ENCODE measurements around the gene DPYSL5. TPM values are rescaled to one million over a fixed set of nuclear protein-coding genes. Genes with fewer than 3 reads are reported as not detected.

DPYSL5 gene
- total RNA-seq, 1 donor from 2014 or later, result 2.9 TPM

DNA sequence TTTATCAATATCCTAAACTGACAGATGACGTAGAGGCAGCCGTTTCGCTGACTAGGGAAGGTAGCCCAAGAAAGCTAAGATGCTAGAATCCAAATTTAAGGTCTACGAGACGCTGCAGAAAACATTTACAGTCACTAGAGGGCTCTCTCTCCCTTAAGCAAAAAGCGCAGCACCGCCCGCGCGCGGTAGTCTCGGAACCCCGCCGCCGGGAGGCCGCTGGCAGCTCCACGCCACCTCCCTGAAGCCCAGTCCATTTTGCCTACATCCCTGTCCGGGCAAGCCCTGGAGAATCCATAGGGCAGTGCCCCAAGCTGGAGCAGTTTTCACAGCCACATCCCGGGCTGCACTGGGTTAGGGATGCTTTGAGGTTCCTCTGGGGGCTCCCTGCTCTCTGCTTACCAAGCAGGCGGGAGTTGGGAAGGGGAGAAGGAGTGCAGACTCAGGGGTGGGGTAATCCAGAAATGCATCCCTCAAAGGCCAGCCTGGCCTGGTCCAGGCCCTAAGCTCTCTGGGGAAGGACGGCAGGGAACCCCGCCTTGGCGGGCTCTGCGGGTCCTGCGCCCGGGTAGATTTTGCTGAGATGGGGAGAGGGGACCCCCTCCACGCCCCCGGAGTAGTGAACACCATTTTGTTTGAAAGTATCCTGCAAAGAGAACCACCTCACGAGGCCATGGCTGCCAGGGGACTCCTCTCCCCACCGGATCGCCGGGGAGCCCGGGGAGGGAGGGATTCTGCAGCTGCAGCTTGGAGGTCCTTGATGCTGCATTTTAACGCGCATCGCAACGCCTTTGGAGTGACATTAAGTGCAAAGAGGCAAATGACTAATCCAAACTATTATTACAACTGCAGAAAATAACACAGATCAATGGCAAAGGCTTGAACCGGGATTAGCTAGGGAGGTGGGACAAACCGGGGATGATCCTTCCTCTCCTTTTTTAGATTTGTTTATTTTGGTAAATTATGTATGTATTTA lies 1.3 kb upstream of the DPYSL5 start:
- H3K9ac ChIP-seq (ENCODE audit: low read length), result no peak overlapping the region
- H3K4me3 ChIP-seq (ENCODE audit: insufficient read depth, low read depth, low read length), result no peak overlapping the region
- peaks cover 7% of the 10 kb centered on the region for H3K4me1 ChIP-seq (ENCODE audit: insufficient read depth, low read length)
- peak overlapping the region; percentile 57 for H2AFZ ChIP-seq (ENCODE audit: low read depth, low read length)
- TF ChIP-seq, protein P1, sequence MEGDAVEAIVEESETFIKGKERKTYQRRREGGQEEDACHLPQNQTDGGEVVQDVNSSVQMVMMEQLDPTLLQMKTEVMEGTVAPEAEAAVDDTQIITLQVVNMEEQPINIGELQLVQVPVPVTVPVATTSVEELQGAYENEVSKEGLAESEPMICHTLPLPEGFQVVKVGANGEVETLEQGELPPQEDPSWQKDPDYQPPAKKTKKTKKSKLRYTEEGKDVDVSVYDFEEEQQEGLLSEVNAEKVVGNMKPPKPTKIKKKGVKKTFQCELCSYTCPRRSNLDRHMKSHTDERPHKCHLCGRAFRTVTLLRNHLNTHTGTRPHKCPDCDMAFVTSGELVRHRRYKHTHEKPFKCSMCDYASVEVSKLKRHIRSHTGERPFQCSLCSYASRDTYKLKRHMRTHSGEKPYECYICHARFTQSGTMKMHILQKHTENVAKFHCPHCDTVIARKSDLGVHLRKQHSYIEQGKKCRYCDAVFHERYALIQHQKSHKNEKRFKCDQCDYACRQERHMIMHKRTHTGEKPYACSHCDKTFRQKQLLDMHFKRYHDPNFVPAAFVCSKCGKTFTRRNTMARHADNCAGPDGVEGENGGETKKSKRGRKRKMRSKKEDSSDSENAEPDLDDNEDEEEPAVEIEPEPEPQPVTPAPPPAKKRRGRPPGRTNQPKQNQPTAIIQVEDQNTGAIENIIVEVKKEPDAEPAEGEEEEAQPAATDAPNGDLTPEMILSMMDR (IDR thresholded peaks at IDR 0.05; ENCODE audit: insufficient read depth, low read depth, low read length), result peak; percentile 75
- peak; percentile 36 for TF ChIP-seq EZH2 (IDR thresholded peaks at IDR 0.05; ENCODE audit: insufficient read depth, low read length)
- H3K9me3 ChIP-seq (ENCODE audit: insufficient read depth, low read depth, low read length), result peaks cover 2% of the 10 kb centered on the region
- Mint-ChIP-seq H3K36me3 (ENCODE audit: low read depth, unreplicated experiment) (no peaks in the 10 kb centered on the region), H3K27ac (ENCODE audit: unreplicated experiment) (no peak overlapping the region), H3K4me3 (ENCODE audit: unreplicated experiment) (peak overlapping the region; percentile 72), H3K27me3 (ENCODE audit: low read depth, unreplicated experiment) (peaks cover 54% of the 10 kb centered on the region), H3K4me1 (ENCODE audit: low read depth, unreplicated experiment) (no peaks in the 10 kb centered on the region), H3K9me3 (ENCODE audit: unreplicated experiment) (no peaks in the 10 kb centered on the region)
- peaks cover 57% of the 10 kb centered on the region for H3K27me3 ChIP-seq (ENCODE audit: insufficient read depth, low read length)
- no peaks in the 10 kb centered on the region for H3K79me2 ChIP-seq (ENCODE audit: insufficient read depth, low read length)
- DNase-seq (ENCODE audit: low read depth) (peak; percentile 31), FAIRE-seq (no peak)
- no peaks in the 10 kb centered on the region for H4K20me1 ChIP-seq (ENCODE audit: insufficient read depth, low read length)
- no peaks in the 10 kb centered on the region for H3K36me3 ChIP-seq (ENCODE audit: insufficient read depth, low read length)
- H3K27ac ChIP-seq (ENCODE audit: low read depth, low read length), result no peak overlapping the region
- H3K4me2 ChIP-seq (ENCODE audit: low read length), result peak overlapping the region; percentile 74

DNA sequence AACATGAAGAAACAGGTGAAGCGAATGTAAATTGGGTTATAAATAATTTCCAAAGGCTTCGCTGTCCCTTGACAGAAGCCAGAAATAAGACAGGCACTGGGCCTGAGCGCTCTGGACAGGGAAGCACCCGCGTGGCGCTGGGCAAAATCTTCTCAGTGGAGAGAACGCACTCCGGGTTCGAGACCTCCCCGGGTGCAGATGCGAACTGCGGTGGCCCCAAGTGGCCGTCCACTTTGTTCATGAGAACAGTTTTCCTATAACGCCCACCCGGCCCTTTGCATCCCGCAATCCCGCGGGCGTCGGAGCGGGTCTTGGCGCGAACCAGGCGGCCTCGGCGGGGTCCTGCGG lies 651 bp upstream of the DPYSL5 start:
- H3K9ac ChIP-seq (ENCODE audit: low read length), result no peak overlapping the region
- no peaks in the 10 kb centered on the region for H3K9me3 Mint-ChIP-seq (ENCODE audit: unreplicated experiment)
- H3K36me3 ChIP-seq (ENCODE audit: insufficient read depth, low read length), result no peaks in the 10 kb centered on the region
- TF ChIP-seq, protein P1 (IDR thresholded peaks at IDR 0.05; ENCODE audit: insufficient read depth, low read depth, low read length), result no peak
- TF ChIP-seq EZH2 (IDR thresholded peaks at IDR 0.05; ENCODE audit: insufficient read depth, low read length), result peak; percentile 2
- H3K4me3 ChIP-seq (ENCODE audit: insufficient read depth, low read depth, low read length), result no peak overlapping the region
- H3K79me2 ChIP-seq (ENCODE audit: insufficient read depth, low read length), result no peaks in the 10 kb centered on the region
- no peaks in the 10 kb centered on the region for H3K4me1 Mint-ChIP-seq (ENCODE audit: low read depth, unreplicated experiment)
- H3K4me1 ChIP-seq (ENCODE audit: insufficient read depth, low read length), result peaks cover 7% of the 10 kb centered on the region
- no peak overlapping the region for H2AFZ ChIP-seq (ENCODE audit: low read depth, low read length)
- peaks cover 2% of the 10 kb centered on the region for H3K9me3 ChIP-seq (ENCODE audit: insufficient read depth, low read depth, low read length)
- peaks cover 61% of the 10 kb centered on the region for H3K27me3 ChIP-seq (ENCODE audit: insufficient read depth, low read length)
- DNase-seq (ENCODE audit: low read depth), result no peak
- no peaks in the 10 kb centered on the region for H4K20me1 ChIP-seq (ENCODE audit: insufficient read depth, low read length)
- H3K36me3 Mint-ChIP-seq (ENCODE audit: low read depth, unreplicated experiment), result no peaks in the 10 kb centered on the region
- peak overlapping the region; percentile 73 for H3K4me2 ChIP-seq (ENCODE audit: low read length)
- H3K4me3 Mint-ChIP-seq (ENCODE audit: unreplicated experiment), result peak overlapping the region; percentile 72
- no peak overlapping the region for H3K27ac ChIP-seq (ENCODE audit: low read depth, low read length)
- H3K27me3 Mint-ChIP-seq (ENCODE audit: low read depth, unreplicated experiment), result peaks cover 60% of the 10 kb centered on the region
- FAIRE-seq, result no peak
- H3K27ac Mint-ChIP-seq (ENCODE audit: unreplicated experiment), result no peak overlapping the region

All from astrocyte (in vitro differentiated cells and primary cell).